Upper lobe of right lung (tissue), 1 donor: Measurements from ENCODE around the gene CRYAA. TPM values are rescaled to one million over a fixed set of nuclear protein-coding genes. Genes with fewer than 3 reads are reported as not detected.

ENCODE experiments used
- total RNA-seq: library from RNA; stranded (reverse); fragmentation: NEBNext Ultra II Directional; extraction: Animal tissue kit (Norgen Biotek cat#: 25700); gene quantifications from one replicate; pipeline ENCODE4 v1.2.1, GENCODE V29; 2021
- donor health status: DM: no; HTN: yes; CAD: no; lungs with severe emphysema.

Gene CRYAA
- total RNA-seq, 1 donor from 2014 or later = not detected

Other genes starting within 250 kb of the CRYAA start
- gene ERVH48-1, start 243.4 kb upstream of the CRYAA start, total RNA-seq = not detected
- gene PKNOX1, start 194.4 kb upstream of the CRYAA start, total RNA-seq = 14.9 TPM
- 69.0 TPM for gene CBS, start 93.2 kb upstream of the CRYAA start, total RNA-seq
- 34.9 TPM for gene U2AF1, start 61.4 kb upstream of the CRYAA start, total RNA-seq